Thyroid gland (tissue), 4 donors: ENCODE measurements around the gene TTC31. TPM values are rescaled to one million over a fixed set of nuclear protein-coding genes. Genes with fewer than 3 reads are reported as not detected.
A peak's percentile ranks its signal among the peaks of the same experiment; 100 is the strongest.

Experiments used
- DNase-seq, 2 donors: peaks; one replicate each; pipeline ENCODE4 v3.0.0-alpha.2; 2019
- H3K27ac ChIP-seq, 3 donors: fragments of 200-600 bp; sonication (generic); 1 replicate in 2 of 3; 2 replicates in 1 of 3; pipeline ENCODE4 v1.5.1; 2016 to 2019; ENCODE audit warnings: mild to moderate bottlenecking in 1 of 3, moderate library complexity in 1 of 3
- H3K27me3 ChIP-seq: fragments of 200-600 bp; sonication (generic); one replicate; pipeline ENCODE4 v1.5.1; 2019
- H3K36me3 ChIP-seq, 2 donors: fragments of 200-600 bp; sonication (generic); one replicate each; pipeline ENCODE4 v1.5.1; 2016 to 2019
- H3K4me1 ChIP-seq, 2 donors: fragments of 200-600 bp; sonication (generic); one replicate each; pipeline ENCODE4 v1.5.1; 2017 to 2019
- H3K4me3 ChIP-seq, 3 donors: fragments of 200-600 bp; sonication (generic); replicated peaks in 1 of 3; 1 replicate in 2 of 3; 2 replicates in 1 of 3; pipeline ENCODE4 v1.5.1; 2016; ENCODE audit warnings: mild to moderate bottlenecking in 1 of 3
- H3K9me3 ChIP-seq: fragments of 200-600 bp; sonication (generic); one replicate; pipeline ENCODE4 v1.5.1; 2017
- CTCF ChIP-seq, 6 experiments: fragments of 200-600 bp in 3 of 6; fragments of 450-650 bp in 3 of 6; sonication (generic) in 3 of 6; IDR thresholded peaks; one replicate each; pipeline ENCODE4 v1.5.1; 2016 to 2019; ENCODE audit warnings: antibody characterized with exemption in 6 of 6, mild to moderate bottlenecking in 2 of 6, inconsistent platforms in 1 of 6, moderate library complexity in 1 of 6
- POLR2A ChIP-seq, 2 donors: fragments of 450-650 bp; IDR thresholded peaks; one replicate each; pipeline ENCODE4 v1.6.1; 2017; ENCODE audit warnings: antibody characterized with exemption in 2 of 2, mild to moderate bottlenecking in 2 of 2, moderate library complexity in 1 of 2
- WGBS, 2 donors: methylation state at CpG; one replicate each; pipeline ENCODE4 v1.1.5; 2017; 5-methylcytosine and 5-hydroxymethylcytosine counted together
- intact Hi-C: fragments of 100-400 bp; cut with DNase I; formaldehyde crosslinking; loops from one replicate; pipeline ENCODE4 v1.15.1; 2023
- total RNA-seq, 4 donors: library from RNA; depleted of rRNA; stranded (reverse); fragments of >200 nt; gene quantifications; one replicate each; pipeline ENCODE4 v1.2.3, GENCODE V29; 2016

TTC31 gene
- total RNA-seq, 4 donors from 2014 or later: 18.9 to 38.0 (median 22.4) TPM

GRCh38 chr2:74471332-74472065, 11.4 kb upstream of the TTC31 start:
- Histone ChIP-seq H3K4me3 (peak overlapping the region; percentile 4 to 78 (median 35)), H3K4me1 (peaks cover 5 to 16% of the 10 kb centered on the region in 2 donors), H3K27ac (peak overlapping the region; percentile 82 to 86 (median 83)), H3K9me3 (no peaks in the 10 kb centered on the region), H3K27me3 (no peaks in the 10 kb centered on the region), H3K36me3 (peaks cover 14 to 16% of the 10 kb centered on the region in 2 donors)
- 62 to 66% methylated on average over 16 of the region's 16 CpGs for WGBS, 2 donors
- TF ChIP-seq CTCF (IDR thresholded peaks at IDR 0.05): no peak
- TF ChIP-seq POLR2A (IDR thresholded peaks at IDR 0.05): no peak
- intact Hi-C loops: no loop called here
- DNase-seq: peak in 1 of 2 donors; percentile 6

- Histone ChIP-seq H3K9me3 (no peaks in the 10 kb centered on the region), H3K36me3 (peaks cover 14 to 16% of the 10 kb centered on the region in 2 donors), H3K27ac (peak within 1 kb of the TSS; percentile 82 to 86 (median 83)), H3K4me1 (peaks cover 5 to 16% of the 10 kb centered on the region in 2 donors), H3K27me3 (no peaks in the 10 kb centered on the region), H3K4me3 (peak within 1 kb of the TSS; percentile 4 to 78 (median 35))
- TF ChIP-seq CTCF (IDR thresholded peaks at IDR 0.05) (no peak), POLR2A (IDR thresholded peaks at IDR 0.05) (peak in 1 of 2 donors; percentile 80)
- WGBS, 2 donors: 1 to 2% methylated on average over 41 of the region's 66 CpGs
- intact Hi-C loops: no loop called here
- DNase-seq: peak; percentile 93 to 95
These were observed 10.6 kb upstream of the TTC31 start, which contains the start of gene MRPL53 for GRCh38 chr2:74472086-74472944. Gene MRPL53, minus strand, starts transcription at chr2:74472680. Its CDS starts 20 bp downstream, at chr2:74472660.

- H3K27me3 ChIP-seq: no peaks in the 10 kb centered on the region
- TF ChIP-seq POLR2A (IDR thresholded peaks at IDR 0.05) (no peak), CTCF (IDR thresholded peaks at IDR 0.05) (no peak)
- H3K4me1 ChIP-seq: peaks cover 5 to 16% of the 10 kb centered on the region in 2 donors
- WGBS, 2 donors: 4 to 14% methylated on average over 7 of the region's 7 CpGs
- intact Hi-C loops: no loop called here
- peak overlapping the region; percentile 4 to 78 (median 35) for H3K4me3 ChIP-seq
- peak overlapping the region; percentile 82 to 86 (median 83) for H3K27ac ChIP-seq
- no peak for DNase-seq
- no peaks in the 10 kb centered on the region for H3K9me3 ChIP-seq
- peaks cover 14 to 16% of the 10 kb centered on the region in 2 donors for H3K36me3 ChIP-seq
These were observed 10.0 kb upstream of the TTC31 start for GRCh38 chr2:74472945-74473258.

- Histone ChIP-seq H3K4me1 (peaks cover 5 to 16% of the 10 kb centered on the region in 2 donors), H3K27ac (no peak overlapping the region), H3K9me3 (no peaks in the 10 kb centered on the region), H3K4me3 (no peak overlapping the region), H3K36me3 (peaks cover 14 to 16% of the 10 kb centered on the region in 2 donors), H3K27me3 (no peaks in the 10 kb centered on the region)
- TF ChIP-seq CTCF (IDR thresholded peaks at IDR 0.05) (no peak), POLR2A (IDR thresholded peaks at IDR 0.05) (no peak)
- WGBS, 2 donors: 91 to 96% methylated on average over 4 to 6 of the region's 6 CpGs
- intact Hi-C loops: no loop called here
- DNase-seq: no peak
These were observed 8.4 kb upstream of the TTC31 start for GRCh38 chr2:74474481-74474880.
